Esophagus muscularis mucosa (tissue), 4 donors: Measurements from ENCODE around the gene HADHA. TPM values are rescaled to one million over a fixed set of nuclear protein-coding genes. Genes with fewer than 3 reads are reported as not detected.

Source experiments
- DNase-seq: peaks from one replicate; pipeline ENCODE4 v3.0.0-alpha.2; 2017; ENCODE audit errors: extremely low spot score
- H3K27ac ChIP-seq, 4 donors: fragments of 200-600 bp; sonication (generic); replicated peaks in 1 of 4; 1 replicate in 3 of 4; 2 replicates in 1 of 4; pipeline ENCODE4 v1.5.1; 2016 to 2019; ENCODE audit warnings: mild to moderate bottlenecking in 1 of 4
- H3K27me3 ChIP-seq, 4 donors: fragments of 200-600 bp; sonication (generic); one replicate each; pipeline versions ENCODE4 v1.5.1 to v1.6.0; 2016 to 2019
- H3K36me3 ChIP-seq, 4 donors: fragments of 200-600 bp; sonication (generic); one replicate each; pipeline ENCODE4 v1.5.1; 2016 to 2019
- H3K4me1 ChIP-seq, 4 donors: fragments of 200-600 bp; sonication (generic); one replicate each; pipeline ENCODE4 v1.5.1; 2016 to 2019
- H3K4me3 ChIP-seq, 4 donors: fragments of 200-600 bp; sonication (generic); 1 replicate in 2 of 4; 2 replicates in 2 of 4; pipeline ENCODE4 v1.5.1; 2016 to 2019; ENCODE audit warnings: mild to moderate bottlenecking in 4 of 4, moderate library complexity in 1 of 4
- H3K9me3 ChIP-seq, 4 donors: fragments of 200-600 bp; sonication (generic); 1 replicate in 3 of 4; 2 replicates in 1 of 4; pipeline ENCODE4 v1.5.1; 2016 to 2019
- EP300 ChIP-seq: sonication (generic); formaldehyde crosslinking; IDR thresholded peaks from one replicate; pipeline ENCODE4 v1.6.1; 2017; ENCODE audit warnings: antibody characterized with exemption
- POLR2A ChIP-seq: fragments of 450-650 bp; IDR thresholded peaks from one replicate; pipeline ENCODE4 v1.6.1; 2017; ENCODE audit warnings: antibody characterized with exemption, moderate library complexity, mild to moderate bottlenecking, low read depth
- POLR2AphosphoS5 ChIP-seq, 2 donors: sonication (generic); formaldehyde crosslinking; IDR thresholded peaks; one replicate each; pipeline ENCODE4 v1.6.1; 2017; ENCODE audit warnings: antibody characterized with exemption in 2 of 2
- whole genome bisulfite sequencing: methylation state at CpG from one replicate; pipeline ENCODE4 v1.1.5; 2018; 5-methylcytosine and 5-hydroxymethylcytosine counted together
- intact Hi-C: fragments of 100-400 bp; cut with DNase I; formaldehyde crosslinking; loops from one replicate; pipeline ENCODE4 v1.15.1; 2023
- total RNA-seq, 4 donors: library from RNA; depleted of rRNA; stranded (reverse); fragments of >200 nt; gene quantifications; one replicate each; pipeline versions ENCODE4 v1.1.0 to v1.2.1, GENCODE V29; 2016
- TF ChIP-seq, protein P1 (sequence below), 3 experiments: fragments of 200-600 bp in 2 of 3; fragments of 450-650 bp in 1 of 3; sonication (generic) in 2 of 3; IDR thresholded peaks; one replicate each; pipeline ENCODE4 v1.5.1; 2017 to 2019; ENCODE audit warnings: antibody characterized with exemption in 3 of 3, mild to moderate bottlenecking in 2 of 3, moderate library complexity in 1 of 3

HADHA gene
- total RNA-seq, 4 donors from 2014 or later = 155 to 266 (median 175) TPM

DNA sequence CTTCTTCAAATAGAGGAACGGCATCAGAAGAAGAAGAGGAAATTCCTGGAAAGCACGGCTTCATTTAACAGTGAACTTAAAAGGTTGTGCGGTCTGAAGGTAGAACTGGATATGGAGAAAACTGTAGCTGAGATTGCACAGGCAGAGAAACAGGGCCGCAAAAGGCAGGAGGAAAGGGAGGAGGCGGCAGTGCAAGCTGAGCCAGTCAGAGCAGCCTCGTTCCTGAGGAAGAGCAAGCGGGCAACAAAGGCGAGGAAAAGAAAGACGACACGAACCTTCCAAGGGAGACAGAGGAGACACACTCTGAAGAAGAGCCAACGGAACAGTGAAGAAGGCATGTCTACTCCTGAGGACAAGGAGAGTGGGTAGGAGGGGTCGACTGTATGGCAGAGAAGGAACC lies 94.2 kb downstream of the HADHA start:
- 80% methylated on average over 12 of the region's 12 CpGs for WGBS

DNA sequence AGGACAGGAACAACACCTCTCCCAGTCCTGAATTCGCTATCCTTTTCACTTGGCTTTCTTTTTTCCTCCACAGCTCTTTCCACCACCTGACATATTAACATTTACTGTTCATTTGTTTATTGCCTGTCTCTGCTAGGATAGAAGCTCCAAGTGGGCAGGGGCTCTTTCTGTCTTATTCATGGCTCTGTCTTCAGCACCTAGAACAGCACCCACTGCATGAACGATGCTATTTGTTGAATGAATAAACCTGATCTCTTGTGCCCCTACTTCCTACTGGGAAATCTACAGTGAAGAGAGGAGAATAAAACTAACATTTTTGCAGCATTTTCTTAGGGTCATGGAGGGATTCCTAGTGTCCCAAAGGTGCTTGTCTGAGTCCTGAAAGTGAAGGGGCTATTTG lies 95.9 kb downstream of the HADHA start:
- Histone ChIP-seq H3K4me1 (peaks cover 0 to 7% (median 0%) of the 10 kb centered on the region in 4 donors), H3K4me3 (no peak overlapping the region), H3K36me3 (no peaks in the 10 kb centered on the region), H3K27me3 (peaks cover 0 to 15% (median 0%) of the 10 kb centered on the region in 4 donors), H3K27ac (no peak overlapping the region), H3K9me3 (peaks cover 0 to under 1% (median 0%) of the 10 kb centered on the region in 4 donors)
- TF ChIP-seq POLR2A = no peak
- TF ChIP-seq EP300 = no peak
- TF ChIP-seq POLR2AphosphoS5 (IDR thresholded peaks at IDR 0.05) = no peak
- TF ChIP-seq, protein P1, sequence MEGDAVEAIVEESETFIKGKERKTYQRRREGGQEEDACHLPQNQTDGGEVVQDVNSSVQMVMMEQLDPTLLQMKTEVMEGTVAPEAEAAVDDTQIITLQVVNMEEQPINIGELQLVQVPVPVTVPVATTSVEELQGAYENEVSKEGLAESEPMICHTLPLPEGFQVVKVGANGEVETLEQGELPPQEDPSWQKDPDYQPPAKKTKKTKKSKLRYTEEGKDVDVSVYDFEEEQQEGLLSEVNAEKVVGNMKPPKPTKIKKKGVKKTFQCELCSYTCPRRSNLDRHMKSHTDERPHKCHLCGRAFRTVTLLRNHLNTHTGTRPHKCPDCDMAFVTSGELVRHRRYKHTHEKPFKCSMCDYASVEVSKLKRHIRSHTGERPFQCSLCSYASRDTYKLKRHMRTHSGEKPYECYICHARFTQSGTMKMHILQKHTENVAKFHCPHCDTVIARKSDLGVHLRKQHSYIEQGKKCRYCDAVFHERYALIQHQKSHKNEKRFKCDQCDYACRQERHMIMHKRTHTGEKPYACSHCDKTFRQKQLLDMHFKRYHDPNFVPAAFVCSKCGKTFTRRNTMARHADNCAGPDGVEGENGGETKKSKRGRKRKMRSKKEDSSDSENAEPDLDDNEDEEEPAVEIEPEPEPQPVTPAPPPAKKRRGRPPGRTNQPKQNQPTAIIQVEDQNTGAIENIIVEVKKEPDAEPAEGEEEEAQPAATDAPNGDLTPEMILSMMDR (IDR thresholded peaks at IDR 0.05) = no peak
- DNase-seq = no peak
- WGBS = 41% methylated on average over 2 of the region's 2 CpGs
- intact Hi-C loops = no loop called here

More for the DNA sequence above, 94.2 kb downstream of the HADHA start:
- Histone ChIP-seq H3K9me3 (peaks cover 0 to 11% (median 0%) of the 10 kb centered on the region in 4 donors), H3K27ac (no peak overlapping the region), H3K27me3 (peaks cover 0 to 15% (median 0%) of the 10 kb centered on the region in 4 donors), H3K4me3 (no peak overlapping the region), H3K36me3 (no peaks in the 10 kb centered on the region), H3K4me1 (no peaks in the 10 kb centered on the region)
- TF ChIP-seq EP300 = no peak
- no peak for TF ChIP-seq POLR2AphosphoS5 (IDR thresholded peaks at IDR 0.05)
- TF ChIP-seq, protein P1 (IDR thresholded peaks at IDR 0.05) = no peak
- TF ChIP-seq POLR2A = no peak
- no peak for DNase-seq
- intact Hi-C loops = no loop called here

GRCh38 chr2:26144953-26145680 lies 99.3 kb downstream of the HADHA start:
- no peak overlapping the region for H3K27ac ChIP-seq
- H3K4me3 ChIP-seq = no peak overlapping the region
- no peak for TF ChIP-seq EP300
- TF ChIP-seq, protein P1 (IDR thresholded peaks at IDR 0.05) = peak; percentile 70 to 81 (median 72)
- WGBS = 25% methylated on average over 11 of the region's 11 CpGs
- no peak for DNase-seq
- peaks cover 0 to 3% (median 0%) of the 10 kb centered on the region in 4 donors for H3K36me3 ChIP-seq
- intact Hi-C loops = loop anchor here (1.0 kb wide), 1 partner anchor 194 kb away; no protein-coding TSS in a partner anchor
- H3K27me3 ChIP-seq = peaks cover 0 to 7% (median 0%) of the 10 kb centered on the region in 4 donors
- H3K4me1 ChIP-seq = peaks cover 0 to 7% (median 0%) of the 10 kb centered on the region in 4 donors
- H3K9me3 ChIP-seq = no peaks in the 10 kb centered on the region

GRCh38 chr2:26144031-26144430 lies 100.4 kb downstream of the HADHA start:
- WGBS = 72% methylated on average over 7 of the region's 7 CpGs
- intact Hi-C loops = no loop called here
- Histone ChIP-seq H3K27me3 (no peaks in the 10 kb centered on the region), H3K36me3 (peaks cover 0 to 3% (median 0%) of the 10 kb centered on the region in 4 donors), H3K4me3 (no peak overlapping the region), H3K4me1 (peaks cover 0 to 7% (median 0%) of the 10 kb centered on the region in 4 donors), H3K9me3 (no peaks in the 10 kb centered on the region), H3K27ac (no peak overlapping the region)
- TF ChIP-seq POLR2AphosphoS5 (IDR thresholded peaks at IDR 0.05) (no peak), POLR2A (no peak), EP300 (no peak)
- TF ChIP-seq, protein P1 (IDR thresholded peaks at IDR 0.05) = no peak
- no peak for DNase-seq
